H9 (cell line): ENCODE data around the gene SETD1A. TPM values are rescaled to one million over a fixed set of nuclear protein-coding genes. Genes with fewer than 3 reads are reported as not detected.
"Not testable (repeated sequence)": the region's sequence is repeated elsewhere in the genome, so short reads cannot be mapped to it uniquely, and the experiment has no call there.

ENCODE experiments used
- DNase-seq: peaks from one replicate; pipeline ENCODE4 v3.0.0-alpha.2; 2017
- H2AFZ ChIP-seq: one replicate; pipeline ENCODE4 v1.6.1; 2013; ENCODE audit warnings: mild to moderate bottlenecking, low read length, control low read depth, moderate library complexity
- H2AK5ac ChIP-seq: 2 replicates; pipeline ENCODE4 v1.6.1; 2013; ENCODE audit warnings: low read length, control low read depth, mixed read lengths; ENCODE audit not compliant: insufficient read length
- H2BK120ac ChIP-seq: one replicate; pipeline ENCODE4 v1.6.1; 2013; ENCODE audit warnings: low read depth, mild to moderate bottlenecking, low read length, control low read depth, inconsistent platforms; ENCODE audit not compliant: poor library complexity, severe bottlenecking
- H2BK12ac ChIP-seq: 2 replicates; pipeline ENCODE4 v1.6.1; 2013; ENCODE audit warnings: low read length, control low read depth, mixed read lengths, low read depth; ENCODE audit not compliant: insufficient read length
- H2BK15ac ChIP-seq: 2 replicates; pipeline ENCODE4 v1.6.1; 2013; ENCODE audit warnings: low read depth, low read length, control low read depth
- H2BK20ac ChIP-seq: one replicate; pipeline ENCODE4 v1.6.1; 2013; ENCODE audit warnings: low read depth, mild to moderate bottlenecking, low read length, control low read depth, inconsistent platforms; ENCODE audit not compliant: poor library complexity, severe bottlenecking
- H2BK5ac ChIP-seq: 2 replicates; pipeline ENCODE4 v1.6.1; 2013; ENCODE audit warnings: low read length, control low read depth, mixed read lengths; ENCODE audit not compliant: insufficient read length
- H3K14ac ChIP-seq: 2 replicates; pipeline ENCODE4 v1.6.1; 2013; ENCODE audit warnings: low read length, control low read depth; ENCODE audit not compliant: insufficient read depth
- H3K18ac ChIP-seq: 2 replicates; pipeline ENCODE4 v1.6.1; 2013; ENCODE audit warnings: low read depth, mild to moderate bottlenecking, mixed read lengths, low read length, control low read depth; ENCODE audit not compliant: insufficient read length
- H3K23ac ChIP-seq: 2 replicates; pipeline ENCODE4 v1.6.1; 2013; ENCODE audit warnings: low read length, control low read depth, mixed read lengths, low read depth; ENCODE audit not compliant: insufficient read length
- H3K23me2 ChIP-seq: 2 replicates; pipeline ENCODE4 v1.6.1; 2013; ENCODE audit warnings: low read depth, mild to moderate bottlenecking, mixed read lengths, low read length, control low read depth; ENCODE audit not compliant: insufficient read length, poor library complexity, severe bottlenecking
- H3K27ac ChIP-seq: 2 replicates; pipeline ENCODE4 v1.5.1; 2013; ENCODE audit warnings: low read length, control low read depth, mixed read lengths, low read depth; ENCODE audit not compliant: insufficient read length
- H3K27me3 ChIP-seq: 2 replicates; pipeline ENCODE4 v1.6.1; 2013; ENCODE audit warnings: low read length, control low read depth, inconsistent platforms; ENCODE audit not compliant: insufficient read depth
- H3K4ac ChIP-seq: 2 replicates; pipeline ENCODE4 v1.6.1; 2013; ENCODE audit warnings: low read depth, mild to moderate bottlenecking, control low read depth, inconsistent platforms, low read length, moderate library complexity
- H3K4me1 ChIP-seq: 2 replicates; pipeline ENCODE4 v1.6.1; 2013; ENCODE audit warnings: low read length, control low read depth, inconsistent platforms; ENCODE audit not compliant: insufficient read depth
- H3K4me2 ChIP-seq: 2 replicates; pipeline ENCODE4 v1.6.1; 2013; ENCODE audit warnings: low read length, control low read depth, mixed read lengths; ENCODE audit not compliant: insufficient read length, insufficient read depth
- H3K56ac ChIP-seq: 2 replicates; pipeline ENCODE4 v1.6.1; 2013; ENCODE audit warnings: low read depth, mild to moderate bottlenecking, mixed read lengths, low read length, control low read depth; ENCODE audit not compliant: insufficient read length
- H3K79me1 ChIP-seq: 2 replicates; pipeline ENCODE4 v1.6.1; 2013; ENCODE audit warnings: low read depth, mild to moderate bottlenecking, moderate library complexity, low read length, control low read depth, inconsistent platforms; ENCODE audit not compliant: insufficient read depth, poor library complexity, severe bottlenecking
- H3K79me2 ChIP-seq: 2 replicates; pipeline ENCODE4 v1.6.1; 2013; ENCODE audit warnings: low read length, control low read depth, inconsistent platforms; ENCODE audit not compliant: insufficient read depth
- H3K9ac ChIP-seq: 2 replicates; pipeline ENCODE4 v1.6.1; 2013; ENCODE audit warnings: low read length, control low read depth, mixed read lengths; ENCODE audit not compliant: insufficient read length; ENCODE audit errors: extremely low read depth
- H3K9me3 ChIP-seq: one replicate; pipeline ENCODE4 v1.6.1; 2013; ENCODE audit warnings: low read depth, low read length, inconsistent platforms; ENCODE audit not compliant: control insufficient read depth
- H3T11ph ChIP-seq: one replicate; pipeline ENCODE4 v1.6.1; 2013; ENCODE audit warnings: mild to moderate bottlenecking, low read length, control low read depth, inconsistent platforms
- H4K20me1 ChIP-seq: one replicate; pipeline ENCODE4 v1.6.1; 2013; ENCODE audit not compliant: control insufficient read depth, insufficient read length, insufficient read depth
- H4K5ac ChIP-seq: 2 replicates; pipeline ENCODE4 v1.6.1; 2013; ENCODE audit warnings: low read depth, mild to moderate bottlenecking, mixed read lengths, low read length, control low read depth; ENCODE audit not compliant: insufficient read length
- H4K8ac ChIP-seq: replicated peaks from 2 replicates; pipeline ENCODE4 v1.6.1; 2013; ENCODE audit warnings: low read length, control low read depth, mixed read lengths, low read depth; ENCODE audit not compliant: insufficient read length
- H4K91ac ChIP-seq: 2 replicates; pipeline ENCODE4 v1.6.1; 2013; ENCODE audit warnings: low read depth, mild to moderate bottlenecking, moderate library complexity, mixed read lengths, low read length, control low read depth; ENCODE audit not compliant: insufficient read length
- H3K27ac Mint-ChIP-seq, 3 experiments: 2 replicates in 2 of 3; 3 replicates in 1 of 3; pipeline ENCODE4 v1.8.0; 2020 to 2021; ENCODE audit warnings: mixed read lengths in 3 of 3, mild to moderate bottlenecking in 1 of 3, moderate library complexity in 1 of 3
- H3K27me3 Mint-ChIP-seq: 2 replicates; pipeline ENCODE4 v1.8.0; 2021; ENCODE audit warnings: low read depth, mild to moderate bottlenecking, moderate library complexity, mixed read lengths
- H3K36me3 Mint-ChIP-seq, 3 experiments: 2 replicates in 2 of 3; 3 replicates in 1 of 3; pipeline ENCODE4 v1.8.0; 2020 to 2021; ENCODE audit warnings: low read depth in 3 of 3, mixed read lengths in 3 of 3; ENCODE audit not compliant: insufficient read depth in 1 of 3
- H3K4me1 Mint-ChIP-seq, 2 experiments: 2 replicates each; pipeline ENCODE4 v1.8.0; 2020; ENCODE audit warnings: mixed read lengths in 2 of 2
- H3K4me3 Mint-ChIP-seq, 2 experiments: 2 replicates in 1 of 2; 3 replicates in 1 of 2; pipeline ENCODE4 v1.8.0; 2020 to 2021; ENCODE audit warnings: mild to moderate bottlenecking in 2 of 2, mixed read lengths in 2 of 2, moderate library complexity in 1 of 2
- H3K9me3 Mint-ChIP-seq, 2 experiments: 2 replicates in 1 of 2; 3 replicates in 1 of 2; pipeline ENCODE4 v1.8.0; 2020; ENCODE audit warnings: mild to moderate bottlenecking in 2 of 2, mixed read lengths in 2 of 2, moderate library complexity in 1 of 2
- CTCF ChIP-seq: fragments of 200-600 bp; sonication (generic); conservative IDR thresholded peaks from 3 replicates; pipeline ENCODE4 v1.8.0; 2021; ENCODE audit warnings: antibody characterized with exemption, mild to moderate bottlenecking
- WGBS: extraction: QIAGEN DNeasy Blood & Tissue Kit; methylation state at CpG from one replicate; pipeline ENCODE4 v1.1.7; 2013; ENCODE audit warnings: missing lambda C conversion rate, low lambda C conversion rate, mixed read lengths; ENCODE audit not compliant: insufficient read length; ENCODE audit errors: extremely low coverage; 5-methylcytosine and 5-hydroxymethylcytosine counted together
- total RNA-seq: library from RNA; stranded (reverse); gene quantifications from 2 replicates; pipeline ENCODE4 v1.2.1, GENCODE V29; 2021

Gene SETD1A
- total RNA-seq, 1 experiment from 2014 or later = 36.9 TPM

DNA sequence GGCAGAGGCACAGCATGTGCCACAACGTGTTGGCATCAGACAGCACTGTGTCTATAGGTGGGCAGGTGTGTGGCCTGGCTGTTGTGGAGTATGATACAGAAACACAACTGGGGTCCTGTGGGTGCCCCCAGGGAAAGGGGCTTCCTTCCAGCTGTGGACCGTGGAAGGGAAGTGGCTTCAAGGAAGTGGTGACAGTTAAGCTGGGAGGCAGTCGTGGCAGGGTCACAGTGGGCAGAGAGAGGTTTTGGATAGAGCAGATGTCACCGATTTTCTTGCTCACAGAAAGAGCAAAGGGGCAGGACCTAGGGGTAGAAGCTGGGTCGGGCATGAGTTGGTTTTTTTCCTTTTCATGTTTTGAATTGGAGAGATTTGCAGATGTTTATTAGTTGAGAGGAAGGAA, 19.9 kb upstream of the SETD1A start:
- H3K9ac ChIP-seq = no peak overlapping the region
- no peak overlapping the region for H3K27ac ChIP-seq
- no peak overlapping the region for H3K56ac ChIP-seq
- no peaks in the 10 kb centered on the region; the same call in 1 of the 2 replicates for H3K79me2 ChIP-seq
- WGBS = no CpG with 5 or more reads among the region's 5 CpGs
- H3K14ac ChIP-seq = no peak overlapping the region
- no peak overlapping the region for H4K5ac ChIP-seq
- no peak overlapping the region for H2BK15ac ChIP-seq
- H3K4me2 ChIP-seq = no peak overlapping the region
- no peak overlapping the region for H2BK12ac ChIP-seq
- H3K36me3 Mint-ChIP-seq = peaks cover 33 to 54% (median 48%) of the 10 kb centered on the region in 3 experiments
- H3K9me3 ChIP-seq = no peaks in the 10 kb centered on the region
- H2AFZ ChIP-seq = no peak overlapping the region
- no peak overlapping the region for H2BK20ac ChIP-seq
- no peak overlapping the region for H2BK5ac ChIP-seq
- H3K18ac ChIP-seq = no peak overlapping the region
- H3K23me2 ChIP-seq = no peaks in the 10 kb centered on the region
- H3K4ac ChIP-seq = no peak overlapping the region
- H3K27me3 ChIP-seq = no peaks in the 10 kb centered on the region
- no peak overlapping the region for H3K23ac ChIP-seq
- no peak overlapping the region for H2BK120ac ChIP-seq
- no peak overlapping the region for H4K8ac ChIP-seq
- H3K4me1 ChIP-seq = peaks cover 2% of the 10 kb centered on the region; the same call in 1 of the 2 replicates
- H3K9me3 Mint-ChIP-seq = no peaks in the 10 kb centered on the region
- no peaks in the 10 kb centered on the region for H4K20me1 ChIP-seq
- no peak for DNase-seq
- H3K27me3 Mint-ChIP-seq = no peaks in the 10 kb centered on the region
- TF ChIP-seq CTCF = no peak
- peak overlapping the region in 2 of 3 experiments; percentile 22 to 41; a peak in 3 of 7 replicates for H3K27ac Mint-ChIP-seq
- no peak overlapping the region for H3T11ph ChIP-seq
- peaks cover 13 to 22% of the 10 kb centered on the region in 2 experiments for H3K4me1 Mint-ChIP-seq
- H3K79me1 ChIP-seq = no peaks in the 10 kb centered on the region
- no peak overlapping the region for H3K4me3 Mint-ChIP-seq
- H4K91ac ChIP-seq = no peak overlapping the region
- H2AK5ac ChIP-seq = no peak overlapping the region

GRCh38 chr16:30939571-30939970, 18.0 kb upstream of the SETD1A start:
- not testable (repeated sequence) for H3K4me1 ChIP-seq, H3K9me3 Mint-ChIP-seq, H3K18ac ChIP-seq, H3T11ph ChIP-seq, H2BK20ac ChIP-seq, H4K91ac ChIP-seq, H2BK120ac ChIP-seq, H3K14ac ChIP-seq, DNase-seq, H2AFZ ChIP-seq, H3K79me2 ChIP-seq, H2BK5ac ChIP-seq, H3K27me3 Mint-ChIP-seq, H3K9me3 ChIP-seq, H3K23ac ChIP-seq, H3K4ac ChIP-seq, H4K5ac ChIP-seq, H3K4me3 Mint-ChIP-seq, H3K27ac Mint-ChIP-seq, H2AK5ac ChIP-seq, H2BK15ac ChIP-seq, H3K23me2 ChIP-seq, H4K8ac ChIP-seq, H3K27ac ChIP-seq, H3K9ac ChIP-seq, H3K27me3 ChIP-seq, H3K79me1 ChIP-seq, H4K20me1 ChIP-seq, H2BK12ac ChIP-seq, H3K56ac ChIP-seq, H3K4me2 ChIP-seq
- Mint-ChIP-seq H3K36me3 (peaks cover 44 to 68% (median 61%) of the 10 kb centered on the region in 3 experiments), H3K4me1 (peaks cover 15 to 23% of the 10 kb centered on the region in 2 experiments)
- WGBS = no CpG with 5 or more reads among the region's 8 CpGs
